GM18511 (cell line): ENCODE data around the gene MKLN1.
"Not testable (repeated sequence)": the region's sequence is repeated elsewhere in the genome, so short reads cannot be mapped to it uniquely, and the experiment has no call there.

Source experiments
- ATAC-seq: cut with Tn5 transposase; IDR thresholded peaks from one replicate; pipeline ENCODE4 v1.9.1; 2021; ENCODE audit warnings: mild to moderate bottlenecking, moderate library complexity; ENCODE audit not compliant: unreplicated experiment

Gene MKLN1

DNA sequence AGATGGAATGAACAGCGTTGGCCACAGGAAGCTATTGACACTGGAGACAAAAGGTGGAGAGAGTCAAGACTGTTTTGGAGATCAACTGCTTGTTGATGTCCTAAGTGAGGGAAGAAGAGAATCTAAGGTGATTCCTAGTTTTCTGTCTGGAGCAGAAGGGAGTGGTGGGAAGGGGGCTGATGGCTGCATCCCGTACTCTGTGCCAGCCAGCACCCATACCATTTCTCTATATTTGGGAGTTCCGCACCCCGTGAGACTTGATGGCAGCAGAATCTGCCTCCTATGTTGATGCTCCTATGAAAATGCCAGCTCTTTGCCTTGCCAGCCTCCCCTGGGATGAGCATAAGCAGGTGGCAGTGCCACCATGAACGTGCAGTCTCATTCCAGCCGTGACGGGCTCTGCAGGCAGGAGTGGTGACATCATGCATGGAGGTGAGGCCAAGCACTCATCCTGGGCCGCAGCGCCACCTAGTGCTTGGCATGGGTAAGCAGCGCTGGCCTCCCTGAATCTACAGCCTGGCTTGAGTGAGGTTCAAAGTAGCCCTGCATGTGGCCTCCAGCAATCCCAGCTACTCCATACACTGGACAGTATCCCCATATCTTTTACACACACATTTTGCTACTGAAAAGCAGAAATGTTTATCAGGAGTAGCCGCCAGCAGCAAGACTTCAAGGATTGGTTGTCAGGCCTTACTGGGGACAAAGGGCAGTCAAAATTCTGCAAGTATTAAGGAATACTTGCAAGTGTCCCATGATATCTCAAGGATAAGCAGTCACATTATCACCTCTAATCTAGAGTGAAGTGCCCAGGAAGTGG lies 185.8 kb downstream of the MKLN1 start:
- ATAC-seq = peak; percentile 95

DNA sequence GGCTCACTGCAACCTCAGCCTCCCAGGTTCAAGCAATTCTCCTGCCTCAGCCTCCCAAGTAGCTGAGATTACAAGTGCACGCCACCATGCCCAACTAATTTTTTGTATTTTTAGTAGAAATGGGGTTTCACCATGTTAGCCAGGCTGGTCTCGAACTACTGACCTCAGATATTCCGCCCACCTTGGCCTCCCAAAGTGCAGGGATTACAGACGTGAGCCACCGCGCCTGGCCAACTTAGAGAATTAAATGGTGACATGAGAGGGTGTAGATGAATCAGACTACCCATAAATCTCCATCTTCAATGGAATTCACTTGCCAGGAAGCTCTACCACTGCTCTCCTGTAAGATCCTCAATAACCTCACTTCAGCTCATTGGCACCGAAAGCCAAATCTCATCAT lies 187.8 kb downstream of the MKLN1 start:
- ATAC-seq = not testable (repeated sequence)

DNA sequence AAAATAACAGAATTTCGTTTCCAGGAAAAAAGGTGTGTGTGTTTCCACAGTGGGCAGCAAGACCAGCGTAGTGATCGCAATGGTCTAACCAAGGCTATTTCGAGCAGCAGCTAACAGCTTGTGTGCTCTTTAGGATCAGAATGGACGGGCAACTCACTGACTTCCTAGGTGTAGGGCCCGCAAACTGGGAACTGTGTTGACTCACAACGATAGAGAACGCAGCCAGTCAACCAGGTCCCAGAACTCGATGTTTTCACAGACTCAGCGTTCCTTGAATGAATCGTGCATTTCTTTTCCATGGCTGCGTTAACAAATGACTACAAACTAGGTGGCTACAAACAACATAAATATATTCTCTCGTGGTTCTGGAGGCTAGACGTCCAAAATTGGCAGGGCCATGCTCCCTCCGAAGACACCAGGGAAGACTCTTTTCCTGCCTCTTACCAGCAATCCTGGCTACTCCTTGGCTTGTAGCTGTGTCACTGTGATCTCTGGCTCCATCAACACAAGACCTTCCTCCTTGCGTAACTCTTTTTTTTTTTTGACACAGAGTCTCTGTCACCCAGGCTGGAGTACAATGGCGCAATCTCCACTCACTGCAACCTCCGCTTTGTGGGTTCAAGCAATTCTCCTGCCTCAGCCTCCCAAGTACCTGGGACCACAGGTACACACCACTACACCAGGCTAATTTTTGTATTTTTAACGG lies 189.7 kb downstream of the MKLN1 start:
- ATAC-seq = no peak

DNA sequence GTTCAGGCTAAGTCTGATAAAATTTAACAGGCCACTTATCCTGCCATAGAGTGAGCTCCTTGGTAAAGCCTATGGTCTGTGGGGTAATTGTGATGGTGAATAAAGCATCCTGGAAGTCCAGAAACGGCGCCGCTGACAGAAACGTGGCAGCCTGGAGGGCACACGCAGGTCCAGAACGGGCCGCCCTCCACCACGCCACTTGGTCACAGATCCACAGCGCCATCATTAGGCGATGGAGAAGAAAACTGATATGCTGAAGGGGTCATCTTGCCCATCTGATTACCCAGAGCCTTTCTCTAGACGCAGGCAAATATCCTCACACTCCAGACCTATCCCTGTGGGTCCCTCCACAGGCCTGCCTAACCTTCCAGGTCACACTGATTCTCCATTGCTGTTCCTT lies 190.9 kb downstream of the MKLN1 start:
- no peak for ATAC-seq

DNA sequence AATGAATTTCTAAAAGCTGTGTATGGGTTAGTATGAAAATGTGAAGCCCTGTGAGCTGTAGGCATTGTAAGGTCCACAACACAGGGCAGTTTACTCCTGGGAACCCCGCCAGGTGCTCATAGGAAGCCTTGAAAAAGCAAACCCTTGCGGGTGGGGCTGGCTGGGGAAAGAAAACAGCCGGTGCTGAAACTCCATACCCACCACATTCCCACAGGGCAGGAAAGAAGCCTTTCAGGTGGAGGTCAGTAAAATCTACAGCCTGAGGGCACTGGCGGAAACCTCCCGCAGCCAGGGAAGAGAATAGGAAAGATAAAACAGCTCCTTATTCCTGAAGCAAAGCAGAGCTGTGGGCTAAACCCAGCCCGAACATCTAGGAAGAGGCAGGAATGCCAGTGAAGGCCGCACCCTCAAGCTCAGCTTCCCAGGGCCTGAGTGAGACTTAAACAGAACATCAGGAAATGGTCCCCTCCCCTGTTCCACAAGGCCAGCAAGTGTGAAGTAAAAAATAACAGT lies 194.0 kb downstream of the MKLN1 start:
- no peak for ATAC-seq

DNA sequence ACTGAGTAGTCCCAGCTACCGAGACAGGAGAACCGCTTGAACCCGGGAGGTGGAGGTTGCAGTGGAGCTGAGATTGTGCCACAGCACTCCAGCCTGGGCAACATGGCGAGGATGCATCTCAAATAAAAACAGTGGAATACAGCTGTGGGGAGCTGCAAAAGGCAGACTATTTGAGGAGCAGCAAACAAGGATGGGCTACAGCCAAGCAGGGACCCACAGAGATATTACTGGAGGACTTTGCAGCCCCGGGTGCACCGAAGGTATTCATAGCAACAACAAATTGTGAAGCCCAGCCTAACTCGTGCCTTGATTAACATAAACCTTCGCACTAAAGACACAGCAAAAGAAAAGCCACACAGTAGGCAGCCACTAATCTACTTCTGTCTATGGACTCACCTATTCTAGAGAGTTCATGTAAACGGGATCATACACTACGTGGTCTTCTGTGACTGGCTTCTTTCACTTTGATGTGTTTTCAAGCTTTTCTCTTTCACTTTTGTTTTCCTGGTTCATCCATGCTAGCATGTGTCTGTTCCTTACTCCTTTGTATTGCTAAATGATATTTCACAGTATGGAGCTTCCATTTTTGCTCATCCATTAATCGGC lies 194.8 kb downstream of the MKLN1 start:
- ATAC-seq = peak; percentile 50

DNA sequence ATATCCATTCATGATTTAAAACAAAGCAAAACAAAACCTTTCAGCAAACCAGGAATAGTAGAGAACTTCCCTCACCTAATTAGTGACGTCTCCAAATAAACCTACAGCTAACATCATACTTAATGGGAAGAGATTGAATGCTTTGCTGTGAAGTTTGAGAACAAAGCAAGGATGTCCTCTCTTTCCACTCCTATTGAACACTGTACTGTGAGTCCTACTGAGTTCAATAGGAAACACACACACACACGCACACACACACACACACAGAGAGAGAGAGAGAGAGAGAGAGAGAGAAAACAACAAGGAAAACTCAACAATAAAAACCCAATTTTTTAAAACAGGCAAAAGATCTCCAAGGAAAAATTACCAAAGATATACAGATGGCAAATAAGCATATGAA lies 196.4 kb downstream of the MKLN1 start:
- ATAC-seq = no peak

DNA sequence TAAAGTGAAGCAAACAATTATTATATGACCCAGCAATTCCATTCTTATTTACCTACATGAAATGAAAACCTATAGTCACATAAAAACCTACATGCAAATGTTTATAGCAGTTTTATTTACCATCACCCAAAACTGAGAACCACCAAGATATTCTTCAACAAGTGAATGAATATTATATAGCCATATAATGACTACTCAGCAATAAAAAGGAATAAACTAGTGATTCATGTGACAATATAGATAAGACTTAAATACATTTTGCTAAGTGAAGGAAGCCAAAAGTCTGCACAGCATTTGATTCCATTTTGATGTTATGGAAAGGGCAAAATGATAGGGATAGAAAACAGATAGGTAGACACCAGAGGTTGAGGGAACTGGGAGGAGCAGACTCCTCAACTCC lies 197.0 kb downstream of the MKLN1 start:
- no peak for ATAC-seq

DNA sequence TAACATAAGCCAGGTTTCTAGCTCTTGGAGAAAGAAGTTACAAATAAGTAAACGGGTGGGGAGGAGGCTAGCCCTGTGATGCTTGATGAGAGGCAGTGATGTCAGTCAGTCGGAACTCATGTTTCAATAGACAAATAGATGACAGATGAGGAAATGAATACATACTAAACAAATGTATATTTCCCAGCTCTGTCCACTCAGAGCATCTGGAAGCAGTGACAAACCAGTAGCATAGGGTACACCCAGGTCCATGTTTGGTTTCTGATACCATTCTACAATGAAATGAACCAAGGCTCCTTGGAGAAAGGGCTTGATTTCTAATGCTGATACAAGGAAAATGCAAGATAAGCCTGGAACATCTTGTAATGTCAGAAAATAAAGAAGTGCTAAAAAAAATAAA lies 198.1 kb downstream of the MKLN1 start:
- no peak for ATAC-seq

DNA sequence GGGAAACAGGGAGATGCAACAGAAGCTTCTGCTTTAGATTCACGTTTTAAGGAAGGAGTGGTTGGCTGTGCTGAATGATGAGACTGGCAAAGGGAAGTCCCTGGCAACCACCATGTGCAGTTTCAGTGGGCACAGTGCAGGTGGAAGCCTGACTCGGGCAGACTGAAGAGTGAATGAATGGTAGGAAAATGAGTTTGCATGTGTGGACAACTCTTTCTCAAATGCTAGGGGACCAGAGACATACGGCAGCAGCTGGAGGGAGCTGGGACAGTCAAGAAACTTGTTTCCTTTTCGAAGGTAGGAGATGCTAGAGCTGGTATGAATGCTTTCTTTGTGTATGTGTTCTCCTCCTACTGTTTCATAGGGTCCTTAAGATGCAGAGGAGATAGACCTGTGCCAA lies 199.8 kb downstream of the MKLN1 start:
- ATAC-seq = peak; percentile 67

DNA sequence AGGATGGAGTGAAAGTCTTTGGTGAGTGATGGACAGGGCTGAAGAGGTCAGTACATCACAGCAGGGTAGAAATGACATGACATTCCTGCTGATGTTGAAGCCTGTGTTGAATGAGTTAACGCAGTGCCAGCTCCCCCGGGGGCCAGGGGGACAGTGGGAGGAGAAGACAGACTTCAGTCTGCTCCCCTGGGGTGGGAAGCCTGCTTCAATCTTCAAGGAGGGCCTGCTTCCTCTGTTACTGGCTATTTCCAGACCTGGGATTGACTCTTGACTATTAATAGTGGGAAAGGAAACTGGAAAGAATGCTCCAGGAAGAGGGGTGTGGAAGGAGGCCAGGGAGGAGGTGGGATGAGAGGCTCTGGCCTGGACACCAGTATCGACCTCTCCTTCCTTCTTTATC lies 201.5 kb downstream of the MKLN1 start:
- no peak for ATAC-seq

DNA sequence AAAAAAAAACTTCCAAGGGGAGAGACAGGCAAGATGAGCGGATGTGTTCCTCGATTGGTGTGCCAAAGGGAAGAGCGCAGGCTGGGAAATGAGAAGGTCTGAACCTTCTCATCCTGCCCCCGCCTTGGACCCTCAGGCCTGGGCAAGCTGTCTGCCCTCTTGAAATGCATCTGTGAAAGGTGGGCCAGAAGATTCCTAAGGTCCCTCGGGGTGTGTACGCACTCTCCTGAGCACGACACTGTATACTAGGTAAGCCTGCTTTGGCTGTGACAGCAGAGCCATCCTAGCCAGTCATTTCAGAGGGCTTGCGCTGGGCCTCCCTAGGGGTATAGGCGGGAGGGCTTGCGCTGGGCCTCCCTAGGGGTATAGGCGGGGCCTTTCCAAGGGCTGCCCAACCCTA lies 201.9 kb downstream of the MKLN1 start:
- no peak for ATAC-seq

DNA sequence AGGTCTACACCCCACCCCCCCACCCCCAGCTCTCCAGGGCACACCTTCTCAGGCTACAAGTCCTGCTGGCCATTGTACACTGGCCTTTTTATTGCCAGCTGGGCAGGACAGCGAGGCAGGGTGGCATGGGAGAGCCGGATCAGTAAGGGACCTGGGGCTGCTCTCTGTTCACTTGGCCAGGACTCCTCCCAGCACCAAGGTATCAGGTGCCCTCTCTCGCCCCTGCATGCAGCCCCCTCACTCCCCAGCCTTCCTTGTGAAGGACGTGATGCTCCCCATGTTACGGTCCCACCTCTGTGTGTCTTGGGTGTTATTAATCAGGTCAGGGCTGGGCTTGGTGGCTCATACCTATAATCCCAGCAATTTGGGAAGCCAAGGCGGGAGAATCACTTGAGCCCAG lies 202.5 kb downstream of the MKLN1 start:
- no peak for ATAC-seq

DNA sequence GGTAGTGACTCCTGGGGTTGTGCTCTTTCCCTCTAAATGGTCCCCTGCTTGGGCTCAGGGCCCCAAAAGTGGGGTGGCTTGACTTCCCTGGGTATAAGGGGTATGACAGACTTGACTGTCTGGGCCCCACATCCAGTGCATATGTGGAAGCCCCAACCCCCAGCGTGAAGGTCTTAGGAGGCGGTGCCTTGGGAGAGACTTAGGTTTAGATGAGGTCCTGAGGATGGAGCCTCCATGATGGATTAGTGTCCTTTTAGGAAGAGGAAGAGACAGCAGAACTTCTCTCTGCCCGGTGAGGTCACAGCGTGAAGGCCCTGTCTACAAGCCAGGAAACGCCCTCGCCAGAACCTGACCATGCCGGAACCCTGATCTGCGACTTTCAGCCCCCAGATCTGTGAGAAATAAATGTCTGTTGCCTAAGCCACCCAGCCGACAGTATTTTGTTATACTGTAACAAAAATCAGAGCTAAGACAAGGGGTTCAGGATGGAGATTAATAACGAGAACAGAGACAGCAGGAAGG lies 205.0 kb downstream of the MKLN1 start:
- ATAC-seq = no peak

DNA sequence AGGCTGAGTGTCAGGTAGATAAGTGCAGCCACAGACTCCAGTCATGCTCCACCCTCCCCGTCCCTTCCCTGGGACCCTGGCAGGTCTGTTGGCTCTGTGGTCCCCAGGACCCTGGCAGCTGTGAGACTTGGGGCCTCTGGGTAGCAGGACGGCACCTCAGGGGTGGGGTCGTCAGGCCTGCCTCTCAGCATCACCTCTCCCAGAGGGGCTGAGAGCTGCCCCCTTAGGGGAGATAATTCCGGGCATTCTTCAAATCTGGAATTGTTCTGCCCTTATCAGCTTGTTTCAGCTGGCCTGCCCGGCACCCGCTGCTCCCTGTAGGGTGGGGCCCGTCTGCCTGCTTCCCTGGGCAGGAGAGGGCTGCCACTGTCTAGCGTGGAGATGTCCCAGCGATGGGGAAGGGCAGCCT lies 205.5 kb downstream of the MKLN1 start:
- ATAC-seq = no peak

DNA sequence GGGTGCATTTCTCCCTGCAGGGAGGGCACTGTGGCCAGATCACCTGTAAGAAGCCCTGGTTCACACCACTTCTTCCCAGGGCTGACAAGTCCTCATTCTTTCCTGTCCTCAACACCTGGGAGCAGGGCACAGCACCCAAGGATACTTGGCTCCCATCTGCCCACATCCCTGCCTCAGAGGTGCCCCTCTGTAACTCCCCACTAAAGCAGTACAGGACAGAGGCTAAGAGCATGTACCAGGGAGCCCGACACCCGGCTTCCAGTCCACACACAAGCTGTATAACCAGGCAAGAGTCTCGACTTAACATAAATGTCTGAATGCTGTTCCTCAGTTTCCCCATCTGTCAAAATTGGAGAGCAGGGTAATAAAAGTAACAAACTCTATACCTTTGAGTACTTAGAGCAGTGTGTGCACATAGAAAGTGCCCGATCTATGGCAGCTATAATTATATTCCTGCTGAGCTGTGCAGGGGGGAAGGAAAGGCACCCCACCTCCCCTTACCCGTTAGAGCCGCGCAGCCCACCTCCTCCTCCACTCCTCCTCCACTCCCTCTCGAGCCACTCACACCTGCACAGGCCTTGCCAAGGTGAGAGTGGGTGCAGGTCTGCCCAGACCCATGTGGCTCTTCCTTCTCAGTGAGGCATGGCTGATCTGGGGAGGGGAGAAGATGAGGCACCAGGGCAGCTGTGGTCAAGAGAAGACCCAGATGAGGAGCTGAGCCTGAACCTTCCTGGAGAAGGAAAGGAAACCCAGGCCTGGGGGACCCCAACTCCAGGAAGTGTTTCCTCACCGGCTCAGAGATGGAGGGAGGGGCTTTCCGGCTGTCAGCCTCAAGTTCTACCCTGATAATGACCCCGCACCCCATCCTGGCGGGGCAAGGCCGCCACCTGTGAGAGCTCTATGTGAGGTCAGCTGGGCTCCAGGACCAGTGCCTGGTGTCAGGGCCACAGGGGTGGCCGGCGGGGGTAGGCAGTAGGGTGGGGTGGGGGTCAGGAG lies 206.2 kb downstream of the MKLN1 start:
- no peak for ATAC-seq

DNA sequence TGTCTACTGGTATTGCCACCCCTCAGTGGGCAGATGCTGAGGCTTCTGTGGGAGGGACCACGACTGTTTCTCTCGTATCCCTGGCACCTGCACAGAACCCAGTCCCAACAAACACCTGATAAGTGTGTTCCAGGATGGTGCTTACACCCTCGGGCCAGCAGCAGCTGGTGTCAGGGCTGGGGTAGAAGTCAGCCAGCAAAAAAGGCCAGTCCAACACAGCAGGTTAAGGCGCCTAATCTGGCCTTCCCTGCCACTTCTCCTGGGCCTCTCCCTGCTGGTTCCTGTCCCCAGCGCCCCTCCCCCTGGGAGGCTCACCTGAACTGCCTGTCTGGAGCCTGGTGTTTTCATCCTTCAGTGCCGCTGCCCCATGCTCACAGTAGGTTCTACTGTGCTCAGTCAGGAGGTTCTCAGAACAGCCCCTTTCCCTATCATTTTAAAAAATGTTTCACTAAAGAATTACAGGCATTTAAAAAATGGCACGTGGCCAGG lies 208.7 kb downstream of the MKLN1 start:
- no peak for ATAC-seq

DNA sequence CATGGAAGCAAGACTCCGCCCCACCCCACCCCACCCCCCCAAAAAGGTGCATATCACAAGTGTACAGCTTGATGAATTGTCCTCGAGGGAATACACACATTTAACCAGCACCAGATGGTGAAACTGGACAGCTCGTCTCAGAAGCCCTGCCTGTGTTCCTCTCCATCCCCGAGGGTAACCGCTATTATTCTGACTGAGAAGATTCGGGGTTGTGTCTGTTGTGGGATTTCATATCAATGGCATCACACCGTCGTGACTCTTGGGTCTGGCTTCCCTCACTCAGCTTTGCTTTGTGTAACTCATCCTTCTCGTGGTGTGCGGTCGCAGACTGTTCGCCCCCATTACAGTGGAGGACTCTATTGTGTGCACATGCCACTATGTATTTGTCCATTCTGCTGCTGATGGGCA lies 209.9 kb downstream of the MKLN1 start:
- no peak for ATAC-seq

DNA sequence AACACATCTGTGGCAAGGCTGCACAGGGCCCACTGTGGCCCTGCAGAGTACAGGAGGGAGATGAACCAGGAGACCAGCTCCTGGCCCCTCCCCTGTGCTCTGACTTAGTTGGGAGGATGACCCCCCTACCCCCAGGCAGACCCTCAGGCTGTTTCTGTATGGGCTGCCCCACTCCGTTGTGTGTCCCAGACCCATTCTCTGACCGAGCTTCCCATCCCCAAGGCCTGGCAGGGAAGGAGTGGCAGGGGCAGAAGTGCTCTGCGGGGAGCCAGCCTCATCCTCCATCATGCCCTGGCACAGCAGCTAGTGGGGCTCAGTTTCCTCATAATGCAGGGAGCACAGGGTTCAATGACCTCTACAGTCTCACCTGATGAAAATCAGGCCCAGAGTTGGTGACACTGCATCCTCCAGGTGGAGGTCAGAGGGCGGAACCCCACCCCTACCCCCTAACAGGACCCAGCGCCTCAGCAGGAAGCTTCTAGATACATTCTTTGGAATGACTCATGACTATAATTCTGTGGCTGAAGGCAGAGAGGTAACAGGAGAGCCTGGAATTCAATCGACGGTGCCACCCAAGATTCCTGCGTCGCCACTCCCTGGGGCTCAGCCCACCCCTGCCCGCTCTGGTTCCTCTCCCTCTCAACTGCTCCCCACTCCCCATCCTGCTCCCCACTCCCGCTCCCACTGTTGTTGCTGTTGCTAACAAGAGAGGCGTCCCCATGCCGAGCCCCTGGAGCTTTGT lies 210.6 kb downstream of the MKLN1 start:
- ATAC-seq = no peak

DNA sequence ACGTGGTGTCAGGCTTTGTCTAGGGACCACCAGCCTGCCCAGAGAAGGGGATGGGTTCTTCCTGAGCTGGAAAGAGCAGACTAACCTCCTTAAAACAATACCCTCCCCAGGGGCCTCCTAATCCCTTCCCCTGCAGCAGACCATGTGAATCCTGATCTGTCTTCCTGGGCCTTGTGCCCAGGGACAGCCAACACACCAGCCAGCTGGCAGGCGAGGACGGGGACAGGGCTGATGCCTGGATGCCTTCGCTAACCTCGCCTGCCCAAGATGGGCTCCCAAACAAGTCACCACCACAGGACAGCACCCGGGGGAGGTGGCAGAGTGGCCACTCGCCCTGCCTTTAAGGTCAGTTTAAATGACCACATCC lies 211.1 kb downstream of the MKLN1 start:
- ATAC-seq = no peak
